Osteocyte (in vitro differentiated cells): Measurements from ENCODE around the gene AQP7. TPM values are rescaled to one million over a fixed set of nuclear protein-coding genes. Genes with fewer than 3 reads are reported as not detected.
A peak's percentile ranks its signal among the peaks of the same experiment; 100 is the strongest.

Experiments
- DNase-seq: peaks from one replicate; pipeline ENCODE4 v3.0.0; 2021; ENCODE audit warnings: mixed read lengths; ENCODE audit not compliant: unreplicated experiment; ENCODE audit errors: extremely low spot score
- H3K27ac Mint-ChIP-seq: one replicate; pipeline ENCODE4 v1.8.0; 2021; ENCODE audit warnings: mild to moderate bottlenecking, mixed read lengths; ENCODE audit not compliant: unreplicated experiment
- H3K27me3 Mint-ChIP-seq: one replicate; pipeline ENCODE4 v1.8.0; 2021; ENCODE audit warnings: mixed read lengths; ENCODE audit not compliant: unreplicated experiment
- H3K36me3 Mint-ChIP-seq: one replicate; pipeline ENCODE4 v1.8.0; 2021; ENCODE audit warnings: mixed read lengths; ENCODE audit not compliant: unreplicated experiment
- H3K4me1 Mint-ChIP-seq: one replicate; pipeline ENCODE4 v1.8.0; 2021; ENCODE audit warnings: mixed read lengths; ENCODE audit not compliant: unreplicated experiment
- H3K4me3 Mint-ChIP-seq: one replicate; pipeline ENCODE4 v1.8.0; 2021; ENCODE audit warnings: mild to moderate bottlenecking, moderate library complexity, mixed read lengths; ENCODE audit not compliant: unreplicated experiment
- H3K9me3 Mint-ChIP-seq: one replicate; pipeline ENCODE4 v1.8.0; 2021; ENCODE audit warnings: mixed read lengths; ENCODE audit not compliant: unreplicated experiment
- total RNA-seq: library from RNA; stranded (reverse); gene quantifications from 2 replicates; pipeline ENCODE4 v1.2.1, GENCODE V29; 2021
- TF ChIP-seq, protein P1 (sequence below): fragments of 200-600 bp; sonication (generic); IDR thresholded peaks from 2 replicates; pipeline ENCODE4 v1.5.0; 2021; ENCODE audit warnings: antibody characterized with exemption, mild to moderate bottlenecking, moderate library complexity

Gene AQP7
- total RNA-seq, 1 donor from 2014 or later = not detected

DNA sequence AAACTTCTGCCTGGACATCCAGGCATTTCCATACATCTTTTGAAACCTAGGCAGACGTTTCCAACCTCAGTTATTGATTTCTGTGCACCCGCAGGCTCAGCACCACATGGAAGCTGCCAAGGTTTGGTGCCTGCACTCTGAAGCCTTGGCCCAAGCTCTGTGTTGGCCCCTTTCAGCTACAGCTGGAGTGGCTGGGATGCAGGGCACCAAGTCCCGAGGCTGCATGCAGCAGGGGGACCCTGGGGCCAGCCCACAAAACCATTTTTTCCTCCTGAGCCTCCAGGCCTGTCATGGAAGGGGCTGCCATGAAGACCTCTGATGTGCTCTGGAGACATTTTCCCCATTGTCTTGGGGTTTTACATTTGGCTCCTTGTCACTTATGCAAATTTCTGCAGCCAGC lies 62.2 kb downstream of the AQP7 start:
- TF ChIP-seq, protein P1, sequence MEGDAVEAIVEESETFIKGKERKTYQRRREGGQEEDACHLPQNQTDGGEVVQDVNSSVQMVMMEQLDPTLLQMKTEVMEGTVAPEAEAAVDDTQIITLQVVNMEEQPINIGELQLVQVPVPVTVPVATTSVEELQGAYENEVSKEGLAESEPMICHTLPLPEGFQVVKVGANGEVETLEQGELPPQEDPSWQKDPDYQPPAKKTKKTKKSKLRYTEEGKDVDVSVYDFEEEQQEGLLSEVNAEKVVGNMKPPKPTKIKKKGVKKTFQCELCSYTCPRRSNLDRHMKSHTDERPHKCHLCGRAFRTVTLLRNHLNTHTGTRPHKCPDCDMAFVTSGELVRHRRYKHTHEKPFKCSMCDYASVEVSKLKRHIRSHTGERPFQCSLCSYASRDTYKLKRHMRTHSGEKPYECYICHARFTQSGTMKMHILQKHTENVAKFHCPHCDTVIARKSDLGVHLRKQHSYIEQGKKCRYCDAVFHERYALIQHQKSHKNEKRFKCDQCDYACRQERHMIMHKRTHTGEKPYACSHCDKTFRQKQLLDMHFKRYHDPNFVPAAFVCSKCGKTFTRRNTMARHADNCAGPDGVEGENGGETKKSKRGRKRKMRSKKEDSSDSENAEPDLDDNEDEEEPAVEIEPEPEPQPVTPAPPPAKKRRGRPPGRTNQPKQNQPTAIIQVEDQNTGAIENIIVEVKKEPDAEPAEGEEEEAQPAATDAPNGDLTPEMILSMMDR = no peak
- no peak overlapping the region for H3K4me3 Mint-ChIP-seq
- peaks cover 44% of the 10 kb centered on the region for H3K36me3 Mint-ChIP-seq
- H3K4me1 Mint-ChIP-seq = no peaks in the 10 kb centered on the region
- H3K27me3 Mint-ChIP-seq = no peaks in the 10 kb centered on the region
- peak; percentile 30 for DNase-seq
- no peak overlapping the region for H3K27ac Mint-ChIP-seq
- no peaks in the 10 kb centered on the region for H3K9me3 Mint-ChIP-seq

Other genes with a start within 250 kb of the AQP7 start
- 39.1 and 40.9 TPM in 2 replicates for gene B4GALT1, start 235.2 kb downstream of the AQP7 start, total RNA-seq
- not detected in 2 replicates for gene SPINK4, start 162.4 kb downstream of the AQP7 start, total RNA-seq
- gene BAG1, start 137.9 kb downstream of the AQP7 start, total RNA-seq = 64.5 and 73.9 TPM in 2 replicates
- gene CHMP5, start 137.5 kb downstream of the AQP7 start, total RNA-seq = 63.7 and 64.4 TPM in 2 replicates
- 36.1 and 39.9 TPM in 2 replicates for gene NFX1, start 112.1 kb downstream of the AQP7 start, total RNA-seq
- 0.86 and 1.1 TPM in 2 replicates for gene AQP3, start 45.0 kb upstream of the AQP7 start, total RNA-seq
- 34.3 and 34.4 TPM in 2 replicates for gene NOL6, start 71.4 kb upstream of the AQP7 start, total RNA-seq
- gene ANKRD18B, start 121.7 kb upstream of the AQP7 start, total RNA-seq = 13.8 and 15.3 TPM in 2 replicates